COR-L47 (cell line): ENCODE measurements around the gene RHOBTB3.

Source experiments
- DNase-seq: peaks from one replicate; lab custom pipeline; 2025; lab: John Stamatoyannopoulos, UW

Gene RHOBTB3

GRCh38 chr5:95841914-95842812 lies 111.0 kb downstream of the RHOBTB3 start:
- DNase-seq, result no peak

- no peak for DNase-seq
Observed at GRCh38 chr5:95842854-95843544, 111.9 kb downstream of the RHOBTB3 start.

GRCh38 chr5:95843733-95844223 lies 112.6 kb downstream of the RHOBTB3 start:
- DNase-seq, result no peak

- DNase-seq, result no peak
Observed at GRCh38 chr5:95845391-95845790, 114.3 kb downstream of the RHOBTB3 start.
